NCI-H1092 treated with DMSO at 0.1 percent for 48 hours (cell line): ENCODE data around the gene TM4SF20.

Source experiments
- DNase-seq: peaks from one replicate; lab custom pipeline; 2025; lab: John Stamatoyannopoulos, UW

TM4SF20 gene

GRCh38 chr2:227320305-227321094, 58.6 kb downstream of the TM4SF20 start:
- DNase-seq, result no peak

- no peak for DNase-seq
Measured at GRCh38 chr2:227317834-227318233, 61.3 kb downstream of the TM4SF20 start.

- DNase-seq, result no peak
Measured at GRCh38 chr2:227313310-227313709, 65.8 kb downstream of the TM4SF20 start.

GRCh38 chr2:227312579-227312978, 66.5 kb downstream of the TM4SF20 start:
- no peak for DNase-seq
